IMR-90 (cell line): Measurements from ENCODE around the gene WNT9B.

ENCODE experiments used
- BHLHE40 ChIP-seq: fragments of 150-350 bp; IDR thresholded peaks from 2 replicates; pipeline ENCODE4 v1.6.1; 2016; ENCODE audit warnings: mild to moderate bottlenecking, low read depth, low read length
- CTCF ChIP-seq: conservative IDR thresholded peaks from 2 replicates; pipeline ENCODE4 v1.5.1; 2012; ENCODE audit warnings: mild to moderate bottlenecking, low read depth, low read length, improper control_type of control experiment
- RFX5 ChIP-seq: IDR thresholded peaks from 2 replicates; pipeline ENCODE4 v1.8.0; 2012; ENCODE audit warnings: low read depth, mild to moderate bottlenecking, low read length, moderate library complexity
- SMC3 ChIP-seq: fragments of 150-350 bp; IDR thresholded peaks from 2 replicates; pipeline ENCODE4 v1.6.1; 2016; ENCODE audit warnings: low read depth, mild to moderate bottlenecking, antibody characterized with exemption, low read length, moderate library complexity
- USF2 ChIP-seq: fragments of 150-350 bp; IDR thresholded peaks from 2 replicates; pipeline ENCODE4 v1.6.1; 2017; ENCODE audit warnings: mild to moderate bottlenecking, antibody characterized with exemption, low read length, low read depth

DNA sequence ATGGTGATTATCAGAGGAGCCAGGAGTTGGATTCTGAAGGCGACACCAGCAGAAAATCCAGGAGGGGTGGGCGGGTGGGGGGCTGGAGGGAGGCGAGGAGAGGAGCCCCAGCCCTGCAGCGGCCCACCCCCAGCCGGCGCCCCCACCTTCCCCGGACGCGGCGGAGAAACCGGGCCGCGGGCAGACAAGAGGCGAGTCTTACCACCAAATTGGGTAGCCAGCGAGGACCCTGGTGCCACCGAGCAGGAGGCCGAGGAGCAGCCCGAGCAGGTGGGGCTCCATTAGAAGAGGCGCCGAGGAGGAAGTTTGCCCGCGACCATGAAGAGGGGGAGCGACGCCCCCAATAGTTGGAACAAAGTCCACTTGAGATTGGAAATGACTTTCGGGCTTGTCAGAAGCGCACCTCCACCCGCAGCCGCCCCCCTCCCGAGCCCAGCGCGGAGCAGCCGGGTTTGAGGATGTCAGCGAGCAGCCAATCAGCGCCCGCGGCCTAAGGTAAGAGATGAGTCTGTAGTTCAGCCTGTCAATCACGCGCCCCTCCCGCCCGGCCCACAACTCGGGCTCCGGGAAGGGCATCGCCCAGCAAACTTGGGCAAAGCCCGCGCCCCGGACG lies 33.0 kb upstream of the WNT9B start, which contains the start of gene WNT3:
- TF ChIP-seq CTCF (no peak), USF2 (no peak), BHLHE40 (no peak), RFX5 (no peak), SMC3 (no peak)
